SW480 (cell line): ENCODE results near the gene CCDC17.
A peak's percentile ranks its signal among the peaks of the same experiment; 100 is the strongest.

Experiments
- DNase-seq: peaks from one replicate; pipeline ENCODE4 v3.0.0-alpha.2; 2016; ENCODE audit warnings: low spot score

Gene CCDC17

GRCh38 chr1:45623972-45624371 lies at the start of gene CCDC17:
Gene CCDC17, minus strand, starts transcription at chr1:45624054. Its CDS starts 145 bp downstream, at chr1:45623909.
- no peak for DNase-seq

- DNase-seq, result no peak
Observed at GRCh38 chr1:45669859-45670655, 46.2 kb upstream of the CCDC17 start.

GRCh38 chr1:45669379-45669778 lies 45.5 kb upstream of the CCDC17 start:
- no peak for DNase-seq

GRCh38 chr1:45668526-45668925 lies 44.7 kb upstream of the CCDC17 start:
- no peak for DNase-seq

GRCh38 chr1:45667321-45668111 lies 43.7 kb upstream of the CCDC17 start:
- no peak for DNase-seq

GRCh38 chr1:45666836-45667235 lies 43.0 kb upstream of the CCDC17 start:
- DNase-seq, result no peak

GRCh38 chr1:45660336-45660735 lies 36.5 kb upstream of the CCDC17 start:
- DNase-seq, result no peak

GRCh38 chr1:45659222-45659621 lies 35.4 kb upstream of the CCDC17 start:
- DNase-seq, result no peak

GRCh38 chr1:45658171-45658570 lies 34.3 kb upstream of the CCDC17 start:
- DNase-seq, result no peak

- no peak for DNase-seq
Observed at GRCh38 chr1:45656573-45657226, 32.8 kb upstream of the CCDC17 start.

- no peak for DNase-seq
Observed at GRCh38 chr1:45654540-45655280, 30.9 kb upstream of the CCDC17 start.

- no peak for DNase-seq
Observed at GRCh38 chr1:45647248-45648021, 23.6 kb upstream of the CCDC17 start.

GRCh38 chr1:45644661-45645060 lies 20.8 kb upstream of the CCDC17 start:
- DNase-seq, result no peak

GRCh38 chr1:45643978-45644377 lies 20.1 kb upstream of the CCDC17 start:
- peak; percentile 82 for DNase-seq

GRCh38 chr1:45643321-45643720 lies 19.5 kb upstream of the CCDC17 start:
- DNase-seq, result no peak

GRCh38 chr1:45640293-45640692 lies 16.4 kb upstream of the CCDC17 start:
- no peak for DNase-seq

- DNase-seq, result no peak
Observed at GRCh38 chr1:45635211-45635610, 11.4 kb upstream of the CCDC17 start.

GRCh38 chr1:45630429-45630828 lies 6.6 kb upstream of the CCDC17 start:
- DNase-seq, result no peak

- DNase-seq, result no peak
Observed at GRCh38 chr1:45629035-45629434, 5.2 kb upstream of the CCDC17 start.

GRCh38 chr1:45622524-45623394 lies 1.1 kb downstream of the CCDC17 start:
- DNase-seq, result no peak
